ENCODE measurements around the gene MYO1E.

GRCh38 chr15:59143281-59143680 is 229.4 kb downstream of the MYO1E start:
- no peak for TF ChIP-seq EZH2phosphoT487 (IDR thresholded peaks at IDR 0.05; ENCODE audit: borderline replicate concordance, low read length)
- TF ChIP-seq CTCF (conservative IDR thresholded peaks at IDR 0.05; ENCODE audit: low read depth, low read length), result no peak
